Measurements from ENCODE around the gene SLC2A14.
"Not testable (repeated sequence)": the region's sequence is repeated elsewhere in the genome, so short reads cannot be mapped to it uniquely, and the experiment has no call there.

DNA sequence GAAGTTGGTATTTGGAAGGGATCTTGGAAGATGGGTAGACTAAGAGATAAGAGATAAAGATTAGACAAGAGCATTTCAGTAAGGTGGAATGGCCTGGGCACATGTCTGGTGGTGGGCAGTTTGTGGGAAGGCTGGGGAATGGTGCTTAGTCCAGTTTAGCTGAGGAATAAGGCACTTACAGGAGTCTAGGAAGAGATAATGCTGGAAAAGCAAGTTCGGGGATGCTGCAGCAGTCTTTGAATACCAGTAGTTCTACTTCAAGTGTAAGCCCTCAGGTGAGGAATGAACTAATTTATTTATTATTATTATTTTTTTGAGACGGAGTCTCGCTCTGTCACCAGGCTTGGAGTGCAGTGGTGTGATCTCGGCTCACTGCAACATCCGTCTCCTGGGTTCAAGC lies 22.6 kb downstream of the SLC2A14 start:
- TF ChIP-seq CTCF (IDR thresholded peaks at IDR 0.05; ENCODE audit: insufficient read depth, low read length, poor library complexity, severe bottlenecking); EZH2phosphoT487 (conservative IDR thresholded peaks at IDR 0.05; ENCODE audit: low read length): not testable (repeated sequence)
